COLO829 (cell line): ENCODE measurements around the gene EN2.

Experiments used
- DNase-seq: peaks from one replicate; pipeline ENCODE4 v3.0.0; 2012; ENCODE audit warnings: low spot score

Gene EN2

DNA sequence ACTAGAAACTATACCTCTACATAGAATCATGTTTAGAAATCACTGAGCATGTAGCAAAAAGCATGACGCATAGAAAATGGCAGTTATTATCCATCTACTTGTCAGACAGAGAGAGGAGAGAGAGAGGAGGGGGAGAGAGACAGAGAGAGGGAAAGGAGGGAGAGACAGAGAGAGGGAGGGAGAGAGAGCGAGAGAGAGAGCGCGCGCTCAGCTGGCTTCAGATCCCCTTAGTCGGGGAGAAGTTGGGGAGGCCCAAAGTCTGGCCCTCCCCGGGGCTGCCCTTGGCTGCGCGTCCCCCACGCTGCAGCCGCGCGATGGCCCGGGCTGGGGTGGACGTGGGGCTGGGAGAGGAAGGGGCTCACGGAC lies 51.4 kb downstream of the EN2 start:
- no peak for DNase-seq

DNA sequence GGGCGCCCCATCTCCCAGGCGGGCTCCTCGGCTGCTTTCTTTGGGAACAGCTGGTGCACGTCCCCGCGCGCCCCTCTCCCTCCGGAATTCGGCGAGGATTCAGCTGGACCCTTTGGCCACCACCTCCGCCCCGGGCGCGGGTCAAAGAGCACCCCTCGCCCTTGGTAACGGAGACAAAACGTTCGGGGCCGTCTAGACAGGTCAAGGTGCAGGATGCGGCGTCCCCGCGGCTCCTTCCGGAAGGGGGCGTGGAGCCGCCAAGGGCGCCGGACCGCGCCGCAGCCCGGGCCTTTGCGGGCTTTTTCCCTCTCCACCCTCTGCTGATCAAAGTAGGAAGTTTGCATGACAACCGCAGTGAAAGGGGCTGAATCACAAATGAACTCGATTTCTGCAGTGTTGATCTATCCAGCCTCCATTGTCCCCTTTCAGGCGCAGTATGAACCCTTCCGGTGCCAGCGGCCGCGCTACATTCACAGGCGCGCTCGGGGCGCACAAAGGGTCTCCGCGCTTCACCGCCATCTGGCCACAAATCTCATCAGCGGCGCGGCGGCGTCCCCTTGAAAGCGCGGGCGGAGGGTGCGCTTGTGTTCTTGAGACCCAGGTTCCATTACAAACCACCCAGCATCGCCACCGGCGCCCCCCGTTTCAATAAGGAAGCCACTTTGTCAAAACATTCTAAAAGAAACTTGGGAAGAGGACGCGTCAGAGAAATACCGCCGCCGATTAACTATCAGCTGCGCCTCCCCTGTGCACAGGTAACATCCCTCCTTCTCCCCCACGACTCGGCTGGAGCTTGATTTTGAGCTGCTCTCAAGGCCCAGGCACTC lies 52.0 kb downstream of the EN2 start:
- no peak for DNase-seq

DNA sequence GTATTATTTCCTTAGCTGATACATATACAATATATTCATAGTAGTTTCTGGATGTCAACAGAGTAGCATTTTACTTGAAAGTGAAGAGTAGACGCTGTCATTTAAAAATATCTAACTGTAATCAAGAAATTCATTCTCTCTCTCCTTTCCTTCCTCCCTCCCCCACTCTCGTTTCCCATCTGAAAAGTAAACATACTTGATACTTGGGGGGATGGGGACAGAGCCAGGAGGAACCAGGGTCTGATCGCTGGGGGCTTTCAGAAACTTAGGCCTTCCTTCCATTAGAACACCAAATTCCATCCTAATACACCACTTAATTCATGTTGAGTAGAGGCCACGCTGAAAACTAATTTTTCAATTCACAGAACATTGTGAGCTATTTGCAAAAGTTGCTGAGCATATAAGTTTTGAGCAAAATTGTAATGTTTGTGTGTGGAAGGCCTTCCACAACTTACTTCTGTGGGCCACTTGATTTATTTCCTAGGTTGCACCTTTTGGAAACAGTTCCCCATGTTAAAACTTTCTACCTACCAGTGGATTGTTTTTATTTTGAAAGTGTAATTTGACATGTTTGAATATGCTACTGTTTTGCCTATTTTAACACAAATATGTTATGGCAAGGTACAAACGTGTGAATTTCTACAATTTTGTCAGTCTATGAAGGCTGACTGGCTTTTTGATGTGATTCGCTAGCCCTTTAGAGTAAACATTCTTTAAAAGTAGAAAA lies 53.2 kb downstream of the EN2 start:
- DNase-seq, result no peak

DNA sequence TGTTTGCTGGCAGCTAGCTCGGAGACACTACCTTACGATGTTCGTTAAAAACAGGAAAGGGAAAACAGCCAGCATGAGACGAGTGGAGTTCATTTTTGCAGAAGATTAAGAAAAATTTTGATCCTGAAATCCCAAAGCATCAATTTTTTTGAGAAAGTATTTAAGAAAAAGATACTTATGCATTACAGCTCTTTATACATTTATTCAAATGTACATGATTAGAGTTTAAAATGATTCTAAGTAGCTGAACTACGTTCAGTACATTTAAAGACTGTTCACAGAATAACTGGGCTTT lies 53.7 kb downstream of the EN2 start:
- DNase-seq, result no peak

DNA sequence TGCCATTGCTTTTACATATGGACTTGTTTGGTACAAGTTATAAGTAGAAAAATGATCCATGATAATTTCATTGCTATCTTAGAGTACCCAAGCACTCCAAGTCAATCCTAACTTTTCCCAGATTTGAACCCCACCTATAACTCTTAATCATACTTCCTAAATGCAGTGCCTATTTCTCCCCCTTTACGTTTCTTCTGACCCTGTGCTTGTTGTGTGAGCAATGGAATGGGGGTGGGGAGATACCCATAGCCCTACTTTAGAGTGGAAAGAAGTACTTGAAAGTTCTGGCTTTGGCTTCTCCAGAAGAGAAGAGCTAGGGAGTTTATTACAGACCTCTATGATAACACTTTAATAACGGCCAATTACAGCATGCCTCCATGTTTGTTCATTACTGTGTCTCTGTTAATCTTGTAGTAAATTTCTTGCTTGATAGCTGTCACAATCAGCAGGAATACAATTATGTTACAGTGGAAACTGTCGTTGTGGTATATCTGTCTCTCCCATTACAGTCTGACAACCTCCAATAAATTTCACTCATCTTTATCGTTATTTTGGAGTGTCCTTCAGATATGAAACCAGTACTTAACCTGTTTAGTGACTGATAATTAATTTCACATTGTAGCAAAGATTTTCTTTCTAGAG lies 54.4 kb downstream of the EN2 start:
- no peak for DNase-seq

DNA sequence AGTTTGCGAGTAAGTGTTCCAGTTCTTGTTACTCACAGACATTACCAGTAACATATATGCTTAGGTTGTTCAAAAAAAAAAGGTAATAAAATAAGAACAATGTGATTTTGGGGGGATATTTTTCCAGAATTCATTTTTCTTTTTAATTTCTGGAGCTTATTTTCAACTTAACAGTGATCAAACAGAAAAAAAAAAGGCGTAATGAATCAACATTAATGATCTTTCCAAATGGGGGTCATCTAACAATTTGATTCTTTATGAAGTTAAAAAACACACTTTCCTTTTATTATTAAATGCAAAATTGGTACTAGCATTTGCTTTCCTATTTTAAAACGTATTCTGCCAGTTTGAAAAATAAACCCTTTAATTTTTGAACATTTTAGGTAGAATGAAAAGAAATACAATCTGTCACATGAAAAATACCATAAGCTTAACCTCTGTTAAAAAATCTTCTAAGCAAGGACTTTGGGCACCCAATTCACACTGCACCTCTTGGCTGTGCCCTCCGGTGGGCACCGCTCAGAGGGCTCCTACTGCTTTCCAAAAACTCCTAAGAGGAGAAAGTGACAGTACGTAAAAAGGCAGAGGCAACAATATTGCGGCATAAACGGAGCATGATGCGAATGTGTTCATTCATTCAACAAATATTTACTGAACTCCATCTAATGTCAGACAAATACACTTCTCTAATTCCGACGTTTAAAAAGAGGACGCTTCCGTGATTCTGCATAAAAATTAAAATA lies 55.8 kb downstream of the EN2 start:
- DNase-seq, result no peak

DNA sequence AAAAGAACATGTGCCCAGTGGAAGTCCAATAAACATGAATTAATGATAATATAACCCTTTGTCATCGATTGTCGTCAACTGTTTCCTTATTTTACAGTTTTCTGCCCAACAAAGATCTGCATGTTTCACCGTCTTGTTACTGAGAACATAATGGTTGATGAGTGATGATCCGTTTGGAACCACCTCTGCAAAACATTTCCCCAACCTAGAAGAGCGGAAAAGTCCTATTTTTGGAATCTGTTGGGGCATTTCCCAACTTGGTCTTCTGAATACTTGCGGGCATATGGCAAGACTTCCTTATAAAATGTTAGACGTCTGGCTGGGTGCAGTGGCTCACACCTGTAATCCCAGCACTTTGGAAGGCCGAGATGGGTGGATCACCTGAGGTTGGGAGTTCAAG lies 56.4 kb downstream of the EN2 start:
- DNase-seq, result no peak
